ENCODE results near the gene IGFBP2. TPM values are rescaled to one million over a fixed set of nuclear protein-coding genes. Genes with fewer than 3 reads are reported as not detected.
A peak's percentile ranks its signal among the peaks of the same experiment; 100 is the strongest.

Gene IGFBP2
- total RNA-seq, 1 experiment from 2014 or later: 11.6 TPM

DNA sequence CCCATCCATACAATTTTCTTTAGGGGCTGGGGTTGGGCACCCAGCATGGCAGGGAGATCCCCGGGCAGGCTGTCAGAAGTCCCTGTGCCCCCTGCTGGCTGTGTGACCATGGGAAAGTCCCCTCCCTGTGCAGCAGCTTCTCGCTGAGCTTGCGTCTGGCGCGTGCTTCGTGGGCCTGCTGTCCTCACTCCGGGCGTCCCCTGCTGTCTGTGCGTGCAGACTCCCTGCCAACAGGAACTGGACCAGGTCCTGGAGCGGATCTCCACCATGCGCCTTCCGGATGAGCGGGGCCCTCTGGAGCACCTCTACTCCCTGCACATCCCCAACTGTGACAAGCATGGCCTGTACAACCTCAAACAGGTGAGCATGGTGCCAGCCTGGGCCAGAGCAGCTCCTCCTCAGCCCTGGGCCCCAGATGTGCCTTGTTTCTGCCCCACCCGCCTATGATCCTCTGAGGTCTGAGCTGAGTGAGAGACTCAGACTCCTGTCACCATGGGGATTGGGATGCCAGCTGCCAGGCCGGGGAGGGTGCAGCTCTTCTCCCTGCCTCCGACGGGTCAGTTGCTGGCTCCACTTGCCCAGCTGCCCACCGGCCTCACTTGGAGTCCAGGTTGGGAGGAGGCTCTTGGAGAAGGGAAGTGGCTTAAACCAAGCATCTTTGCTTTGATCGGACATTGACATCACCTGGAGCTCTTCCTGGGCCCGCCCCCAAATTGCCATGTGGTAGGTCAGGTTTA is 28.6 kb downstream of the IGFBP2 start:
- no peak for DNase-seq (ENCODE audit: low spot score)

DNA sequence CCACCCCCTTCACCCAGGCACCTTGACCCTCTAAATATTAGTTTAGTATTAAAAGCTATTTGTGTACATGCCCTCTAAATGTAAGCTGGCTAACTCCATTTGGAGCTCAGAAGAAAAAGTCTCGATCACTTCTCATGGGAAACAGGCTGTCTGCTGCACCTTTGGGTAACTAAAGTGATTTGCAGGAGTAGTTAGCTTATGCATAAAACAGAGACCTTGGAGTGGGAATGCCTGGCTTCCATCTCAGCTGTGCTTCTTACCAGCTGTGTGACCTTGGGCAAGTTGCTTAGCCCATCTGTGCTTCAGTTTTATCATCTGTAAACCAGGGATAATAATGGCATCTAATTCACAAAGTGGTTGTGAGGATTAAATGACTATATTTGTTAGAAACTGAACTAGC is 29.9 kb downstream of the IGFBP2 start:
- no peak for DNase-seq (ENCODE audit: low spot score)

- DNase-seq (ENCODE audit: low spot score): no peak
These were observed 30.6 kb downstream of the IGFBP2 start for GRCh38 chr2:216663846-216664245.

- DNase-seq (ENCODE audit: low spot score): no peak
These were observed 31.4 kb downstream of the IGFBP2 start for GRCh38 chr2:216664593-216665034.

DNA sequence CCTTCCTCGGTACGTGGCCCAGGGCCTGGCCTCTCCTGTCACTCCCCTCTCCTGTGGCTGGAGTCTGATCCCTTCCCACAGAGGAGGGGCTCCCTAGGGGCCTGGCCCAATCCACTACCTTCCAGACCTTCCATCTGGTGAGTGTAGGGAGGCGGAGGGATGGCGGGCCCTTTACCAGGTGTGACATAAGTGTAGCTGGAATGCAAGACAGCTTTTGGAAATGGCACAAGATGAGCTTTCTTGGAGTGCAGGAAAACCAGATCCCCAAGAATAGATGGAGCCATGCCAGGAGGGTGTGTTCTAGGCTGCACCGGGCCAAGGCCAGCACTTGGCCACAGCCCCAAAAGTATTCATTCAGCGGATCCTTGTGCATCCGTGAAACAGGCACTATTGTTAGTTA is 32.0 kb downstream of the IGFBP2 start:
- DNase-seq (ENCODE audit: low spot score): no peak

DNA sequence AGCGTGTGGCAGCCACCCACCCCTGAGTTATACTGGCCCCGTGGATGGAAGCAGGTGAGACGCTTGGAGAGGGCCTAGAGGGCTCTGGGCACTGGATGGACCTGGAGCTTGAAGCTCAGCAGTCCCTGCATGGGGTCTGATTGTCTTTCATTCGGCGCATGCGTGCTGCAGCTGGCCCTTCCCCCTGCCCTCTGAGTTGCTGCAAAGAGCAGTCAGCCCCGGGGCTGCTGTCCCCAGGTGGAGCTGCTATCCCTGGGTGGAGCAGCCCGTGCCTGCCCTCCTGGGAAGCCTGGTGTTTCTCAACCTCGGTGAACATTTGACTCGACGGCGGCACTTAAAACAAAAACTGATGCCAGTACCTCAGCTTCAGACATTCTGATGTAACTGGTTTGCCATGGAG is 32.5 kb downstream of the IGFBP2 start:
- no peak for DNase-seq (ENCODE audit: low spot score)

- peak; percentile 68 for DNase-seq (ENCODE audit: low spot score)
These were observed 33.4 kb downstream of the IGFBP2 start for GRCh38 chr2:216666461-216667233.

DNA sequence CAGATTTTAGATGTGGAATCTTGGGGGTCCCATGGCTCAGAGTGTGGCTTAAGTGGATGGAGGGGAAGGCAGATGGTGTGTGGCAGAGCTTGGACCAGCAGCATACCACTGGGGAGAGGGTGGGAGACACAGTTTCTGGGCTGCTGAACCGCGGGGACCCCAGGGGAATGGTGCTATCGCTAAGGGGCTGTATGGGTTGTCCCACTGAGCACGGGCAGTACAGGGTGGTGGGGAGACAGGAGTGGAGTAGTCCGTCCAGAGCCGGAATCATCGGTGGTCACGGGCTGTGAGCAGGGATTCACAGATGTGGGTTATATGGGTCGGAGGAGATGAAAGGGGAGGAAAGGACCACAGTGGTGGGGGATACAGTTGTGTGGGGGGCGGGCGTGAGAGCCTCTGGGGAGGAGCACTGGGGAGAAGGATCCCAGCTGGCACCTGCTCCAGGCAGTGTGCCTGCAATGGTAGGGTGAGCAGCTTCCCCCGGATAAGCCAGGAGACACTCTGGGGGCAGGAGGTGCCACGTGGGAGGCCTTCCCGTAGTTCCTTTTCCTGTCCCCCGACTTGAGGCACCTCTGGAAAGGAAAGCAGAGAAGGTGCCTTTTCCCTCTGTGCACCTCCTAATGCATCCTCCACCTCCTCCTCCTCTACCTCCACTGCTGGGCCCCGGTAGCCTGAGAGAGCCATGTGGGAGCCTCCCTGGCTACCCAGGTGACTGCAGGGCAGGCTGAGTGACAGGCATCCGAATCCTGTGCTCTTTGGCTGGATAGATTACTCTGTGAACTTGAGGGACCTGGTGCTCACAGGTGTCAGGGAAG is 37.3 kb downstream of the IGFBP2 start:
- no peak for DNase-seq (ENCODE audit: low spot score)

DNA sequence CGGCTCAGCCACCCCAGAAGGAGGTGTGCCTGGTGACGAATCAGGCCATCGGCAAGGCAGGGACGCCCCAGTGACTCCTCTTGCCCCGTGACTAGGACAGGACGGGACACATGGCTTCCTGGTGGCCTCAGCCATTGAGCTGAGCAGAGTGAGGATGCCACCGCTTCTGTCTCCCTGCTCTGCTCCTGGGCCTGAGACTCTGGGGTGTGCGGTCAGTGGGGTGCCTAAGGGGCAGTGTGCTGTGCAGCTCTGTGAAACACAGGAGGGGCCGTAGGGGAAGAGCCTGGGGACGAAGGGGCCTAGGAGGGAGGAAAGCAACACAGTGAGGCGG is 37.8 kb downstream of the IGFBP2 start:
- DNase-seq (ENCODE audit: low spot score): no peak

DNA sequence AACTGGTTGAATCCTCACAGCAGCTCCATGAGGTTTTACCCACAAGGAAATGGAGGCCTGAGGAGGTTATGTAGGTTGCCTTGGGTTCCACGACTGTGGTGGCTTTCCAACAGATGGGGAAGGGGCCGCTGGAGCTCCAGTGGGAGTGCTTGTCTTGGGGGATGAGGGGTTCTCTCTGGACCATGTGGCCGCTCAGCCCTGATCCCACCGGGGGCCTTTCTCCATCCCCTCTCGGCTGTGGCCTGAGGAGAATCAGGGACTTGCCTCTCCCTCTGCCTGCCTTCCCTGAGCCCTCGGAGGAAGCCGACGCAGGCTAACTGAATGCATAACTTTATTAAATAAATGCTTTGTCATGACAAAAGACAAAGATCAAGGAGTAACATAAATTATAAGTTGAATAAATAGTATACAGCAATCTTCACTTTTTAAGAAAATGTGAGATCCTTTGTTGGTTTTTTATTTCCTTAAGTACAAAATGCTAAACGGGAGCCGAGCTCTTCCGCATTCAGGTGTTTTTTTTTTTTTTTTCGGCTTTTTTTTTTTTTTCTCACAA is 38.6 kb downstream of the IGFBP2 start:
- no peak for DNase-seq (ENCODE audit: low spot score)

DNA sequence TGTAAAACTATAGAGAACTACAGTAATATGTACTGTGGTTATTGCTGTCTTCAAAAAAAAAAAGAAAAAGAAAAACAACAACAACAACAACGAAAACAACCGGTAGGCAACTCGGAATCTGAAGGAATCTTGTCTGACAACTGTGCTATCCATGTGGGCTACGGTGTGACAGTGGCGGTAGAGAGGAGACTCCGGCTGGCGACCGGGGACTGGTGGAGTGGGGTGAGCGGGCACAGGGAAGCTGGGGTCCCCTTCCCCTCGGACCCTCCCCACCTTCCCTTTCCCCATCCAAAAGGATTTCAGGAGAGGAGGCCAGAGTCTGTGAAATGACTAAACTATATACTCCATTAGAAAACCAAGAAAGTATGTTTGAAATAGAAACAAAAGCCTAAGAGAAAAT is 39.2 kb downstream of the IGFBP2 start:
- no peak for DNase-seq (ENCODE audit: low spot score)

- DNase-seq (ENCODE audit: low spot score): no peak
These were observed 39.8 kb downstream of the IGFBP2 start for GRCh38 chr2:216673021-216673420.

GRCh38 chr2:216673609-216674008 is 40.4 kb downstream of the IGFBP2 start:
- DNase-seq (ENCODE audit: low spot score): no peak

GRCh38 chr2:216674376-216674775 is 41.2 kb downstream of the IGFBP2 start:
- no peak for DNase-seq (ENCODE audit: low spot score)

DNA sequence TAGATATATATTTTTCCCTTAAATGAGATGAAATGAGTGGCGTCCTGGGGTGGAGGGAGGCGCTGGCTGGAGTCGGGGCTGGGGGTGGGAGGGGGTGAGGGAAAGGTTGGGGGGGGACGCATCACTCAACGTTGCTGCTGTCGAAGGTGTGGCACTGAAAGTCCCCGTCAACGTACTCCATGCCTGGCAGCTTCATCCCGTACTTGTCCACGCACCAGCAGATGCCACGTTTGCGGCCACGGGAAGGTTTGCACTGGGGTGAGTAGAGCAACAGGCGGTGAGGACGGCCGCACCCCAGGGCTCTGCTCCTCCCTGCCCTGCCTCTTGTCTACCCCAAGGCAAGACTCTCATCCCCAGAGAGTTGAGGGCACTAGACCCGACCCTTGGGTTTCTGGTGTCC is 43.4 kb downstream of the IGFBP2 start:
- no peak for DNase-seq (ENCODE audit: low spot score)

- no peak for DNase-seq (ENCODE audit: low spot score)
These were observed 44.3 kb downstream of the IGFBP2 start for GRCh38 chr2:216677439-216678097.

DNA sequence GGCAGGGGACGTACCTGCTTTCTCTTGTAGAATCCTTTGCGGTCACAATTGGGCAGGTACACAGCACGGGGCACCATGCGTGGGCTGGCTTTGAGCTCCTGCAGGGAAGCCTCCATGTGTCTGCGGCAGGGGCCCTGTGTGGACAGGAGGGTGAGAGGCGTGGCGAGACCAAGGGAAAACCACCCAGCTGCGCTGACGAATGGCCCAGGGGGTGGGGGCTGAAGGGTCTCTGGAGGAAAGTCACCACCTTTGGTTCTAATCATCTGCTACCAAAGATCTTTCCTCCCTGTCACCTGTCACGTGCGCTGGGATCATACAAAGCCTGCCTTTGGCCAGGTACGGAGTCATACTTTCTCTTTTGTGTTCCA is 44.9 kb downstream of the IGFBP2 start:
- DNase-seq (ENCODE audit: low spot score): no peak

DNA sequence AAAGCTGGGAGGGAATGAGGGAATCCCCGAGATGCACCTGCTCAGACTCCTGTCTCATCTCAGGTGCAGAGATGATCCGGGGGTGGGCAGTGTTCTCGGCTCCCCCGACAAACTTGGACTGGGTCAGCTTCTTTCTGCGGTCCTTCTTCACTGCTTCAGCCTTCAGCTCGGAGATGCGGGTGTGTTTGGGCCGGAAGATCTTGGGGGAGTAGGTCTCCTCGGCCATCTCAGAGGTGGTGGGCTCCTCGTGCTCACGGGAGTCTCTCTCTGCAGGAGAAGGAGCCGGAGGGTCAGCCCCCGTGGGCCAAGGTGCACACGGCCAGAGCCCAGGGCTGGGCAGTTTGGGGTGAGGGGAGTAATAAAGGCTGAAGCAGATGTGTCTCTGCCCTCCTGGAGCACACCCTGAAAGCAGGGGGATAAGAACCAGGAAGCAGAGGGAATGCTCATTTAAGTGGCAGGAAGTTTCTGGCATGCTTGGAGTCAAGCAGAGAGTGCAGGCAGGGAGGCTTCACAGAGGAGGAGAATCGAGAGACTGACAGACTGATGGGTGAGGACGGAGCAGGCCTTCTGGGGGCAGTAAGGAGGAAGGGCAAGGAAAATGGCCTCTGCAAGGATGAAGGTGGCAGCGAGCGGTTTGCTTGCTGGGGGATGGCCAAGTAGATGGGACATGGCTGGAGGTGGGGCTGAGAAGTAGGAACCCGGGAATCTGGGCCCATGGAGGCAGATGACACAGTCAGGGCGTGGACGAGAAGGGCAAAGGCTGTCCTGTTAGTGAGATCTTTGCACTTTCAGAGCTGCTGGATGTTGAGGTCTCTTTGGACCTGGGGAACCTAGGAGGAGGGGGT is 45.8 kb downstream of the IGFBP2 start:
- no peak for DNase-seq (ENCODE audit: low spot score)

GRCh38 chr2:216679658-216680024 is 46.4 kb downstream of the IGFBP2 start:
- no peak for DNase-seq (ENCODE audit: low spot score)

DNA sequence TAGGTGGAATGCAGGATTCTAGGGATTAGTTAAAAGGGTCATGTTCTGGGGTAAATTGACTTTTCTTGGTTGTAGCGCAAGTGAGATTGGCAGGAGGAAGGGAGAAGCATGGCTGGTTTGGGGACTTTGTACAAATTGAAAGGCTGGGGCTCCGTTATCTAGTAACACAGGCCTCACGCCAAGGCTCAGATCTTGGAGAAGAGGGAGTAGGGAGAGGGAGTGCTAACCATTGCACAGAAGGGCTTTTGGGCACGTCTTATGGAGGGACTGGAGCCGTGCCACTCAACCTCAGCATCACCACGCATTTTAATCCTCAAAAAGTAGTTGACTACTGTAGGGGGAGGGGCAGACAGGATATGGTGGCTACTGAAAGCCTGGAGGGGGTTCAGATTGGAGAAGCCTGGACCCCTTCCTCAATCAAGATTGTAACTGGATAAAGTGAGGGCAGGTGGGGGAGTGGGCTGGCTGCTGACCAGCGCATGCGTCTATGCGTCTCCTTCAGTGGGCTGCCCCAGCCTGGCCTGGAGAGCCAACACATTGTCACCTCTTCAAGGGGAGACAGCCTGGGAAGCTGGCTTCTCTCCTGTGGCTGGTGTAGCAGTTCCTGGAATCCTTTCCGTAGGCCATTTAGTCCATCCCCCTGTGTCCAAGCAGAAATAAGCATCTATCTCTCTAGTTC is 47.9 kb downstream of the IGFBP2 start:
- no peak for DNase-seq (ENCODE audit: low spot score)

Measured in H4 (cell line).